ENCODE measurements around the gene HMX1.

DNA sequence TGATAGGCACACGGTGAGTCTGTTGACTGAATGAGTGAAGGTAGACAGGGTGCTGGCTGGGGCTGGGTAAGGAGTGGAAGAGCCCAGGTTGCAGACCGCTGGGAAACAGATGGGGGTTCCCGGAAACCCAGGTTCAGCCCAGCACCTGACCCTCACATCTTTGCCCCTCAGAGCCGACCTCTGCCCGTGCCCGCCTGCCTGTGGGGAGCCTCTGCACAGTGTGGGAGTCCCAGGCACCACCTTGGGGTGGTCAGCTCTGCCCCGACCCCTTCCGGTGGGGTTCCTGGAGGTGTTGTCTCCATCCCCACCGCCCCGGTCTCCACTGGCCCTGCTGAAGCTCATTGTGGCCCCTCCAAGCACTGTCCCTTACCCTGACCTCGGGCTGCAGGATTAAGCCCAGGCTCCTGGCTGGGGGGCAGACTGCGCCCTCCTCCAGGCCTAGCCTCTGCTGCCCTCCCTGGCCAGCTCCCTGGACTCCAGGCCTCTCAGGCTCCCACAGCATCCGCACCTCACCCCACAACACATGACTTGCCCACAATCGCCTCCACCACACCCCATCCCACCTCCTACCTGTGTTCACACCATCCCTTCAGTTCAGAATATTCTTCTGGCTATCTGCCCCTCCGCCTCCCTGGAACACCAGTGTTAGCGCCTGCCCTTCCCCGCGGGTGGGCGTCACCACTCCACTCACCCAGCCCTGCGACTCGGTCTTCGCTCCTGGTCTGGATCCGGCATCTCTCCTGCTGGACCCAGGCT, 21.4 kb downstream of the HMX1 start:
- TF ChIP-seq CTCF (IDR thresholded peaks at IDR 0.05): no peak
- no peak for TF ChIP-seq POLR2AphosphoS5 (IDR thresholded peaks at IDR 0.05; ENCODE audit: low read depth, low read length)
- TF ChIP-seq RXRA (IDR thresholded peaks at IDR 0.05; ENCODE audit: borderline replicate concordance, low read depth): no peak
- TF ChIP-seq RAD21 (IDR thresholded peaks at IDR 0.05; ENCODE audit: low read length): no peak
- no peak for TF ChIP-seq GATA2 (CRISPR knock-in tag; IDR thresholded peaks at IDR 0.05)
- no peak for TF ChIP-seq TCF12 (IDR thresholded peaks at IDR 0.05)
- no peak for TF ChIP-seq CHD2 (IDR thresholded peaks at IDR 0.05; ENCODE audit: low read length, partially characterized antibody)
- no peak for TF ChIP-seq MEF2A (IDR thresholded peaks at IDR 0.05; ENCODE audit: borderline replicate concordance, low read depth)

All from SK-N-SH (cell line).